RPMI7951 (cell line): Measurements from ENCODE around the gene CIB1. TPM values are rescaled to one million over a fixed set of nuclear protein-coding genes. Genes with fewer than 3 reads are reported as not detected.
"Not testable (repeated sequence)": the region's sequence is repeated elsewhere in the genome, so short reads cannot be mapped to it uniquely, and the experiment has no call there.

Source experiments
- DNase-seq: peaks from one replicate; pipeline ENCODE4 v3.0.0-alpha.2; 2012; ENCODE audit warnings: low read depth
- total RNA-seq: library from RNA; depleted of rRNA; stranded (reverse); fragments of >200 nt; shearing (Covaris generic); gene quantifications from 2 replicates; pipeline ENCODE4 v1.2.3, GENCODE V29; 2014; rRNA removed

Gene CIB1
- total RNA-seq, 1 experiment from 2014 or later, result 86.9 TPM

- no peak for DNase-seq
These were observed 40.6 kb downstream of the CIB1 start for GRCh38 chr15:90192961-90193786.

DNA sequence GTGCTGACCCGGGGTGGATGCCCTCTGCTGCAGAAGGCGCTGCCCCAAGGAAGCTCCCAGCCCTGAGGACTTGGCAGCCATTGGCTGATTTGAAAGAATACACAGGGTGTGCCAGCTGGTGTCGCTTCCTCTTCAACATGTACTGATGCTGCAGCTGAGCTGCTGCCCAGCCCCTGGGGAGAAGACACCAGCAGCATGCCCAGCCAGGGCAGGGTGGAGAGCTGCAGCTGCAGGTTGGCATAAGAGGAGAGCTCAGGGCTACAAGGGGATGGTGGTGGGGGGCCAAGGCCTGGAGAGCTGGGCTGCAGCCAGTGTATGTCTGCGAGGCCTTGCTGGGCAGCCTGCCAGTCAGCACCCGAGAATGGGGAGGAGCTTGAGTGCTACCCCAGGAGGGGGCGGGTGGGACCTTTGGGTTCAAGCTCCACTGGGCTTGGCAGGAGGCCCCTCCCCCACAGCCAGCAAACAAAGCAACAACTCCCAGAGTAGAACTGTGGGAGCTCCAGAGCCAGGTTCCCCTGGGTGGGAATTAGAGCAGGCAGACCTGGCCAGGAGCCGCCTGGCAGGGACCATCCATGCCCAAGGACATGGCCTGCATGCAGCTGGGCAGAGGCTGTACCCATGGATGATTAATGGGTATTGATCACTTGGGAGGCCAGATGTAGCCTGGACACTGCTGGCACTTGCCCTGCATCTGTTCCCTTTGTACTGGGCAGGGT, 41.8 kb downstream of the CIB1 start:
- DNase-seq, result peak; percentile 49

DNA sequence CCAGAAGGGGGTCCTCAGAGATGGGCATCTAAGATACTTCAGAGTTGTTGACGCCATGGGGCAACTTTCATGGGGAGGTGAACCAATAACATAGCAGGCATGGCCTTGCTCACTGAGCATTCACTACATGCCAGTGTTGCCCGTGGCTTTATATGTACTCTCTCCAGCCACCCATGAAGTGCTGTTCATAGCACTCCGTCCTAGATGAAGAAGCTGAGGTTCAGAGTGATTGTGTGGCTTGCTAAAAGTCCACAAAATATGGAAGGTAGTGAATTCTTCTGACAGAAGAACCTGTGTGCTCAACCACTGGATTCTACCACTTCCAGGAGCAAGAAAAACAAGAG, 42.4 kb downstream of the CIB1 start:
- DNase-seq, result no peak

GRCh38 chr15:90190606-90191343, 43.0 kb downstream of the CIB1 start:
- no peak for DNase-seq

GRCh38 chr15:90189781-90190467, 43.8 kb downstream of the CIB1 start:
- no peak for DNase-seq

- no peak for DNase-seq
These were observed 44.6 kb downstream of the CIB1 start for GRCh38 chr15:90188914-90189748.

DNA sequence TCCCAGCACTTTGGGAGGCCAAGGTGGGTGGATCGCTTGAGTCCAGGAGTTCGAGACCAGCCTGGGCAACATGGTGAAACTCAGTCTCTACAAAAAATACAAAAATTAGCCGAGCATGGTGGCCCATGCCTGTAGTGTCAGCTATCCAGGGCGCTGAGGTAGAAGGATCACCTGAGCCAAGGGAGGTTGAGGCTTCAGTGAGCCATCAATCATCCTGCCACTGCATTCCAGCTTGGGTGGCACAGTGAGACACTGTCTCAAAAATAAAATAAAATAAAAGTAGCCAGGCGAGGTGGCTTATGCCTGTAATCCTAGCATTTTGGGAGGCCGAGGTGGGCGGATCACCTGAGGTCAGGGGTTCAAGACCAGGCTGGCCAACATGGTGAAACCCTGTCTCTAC, 45.7 kb downstream of the CIB1 start:
- DNase-seq, result not testable (repeated sequence)

GRCh38 chr15:90187257-90187868, 46.4 kb downstream of the CIB1 start:
- DNase-seq, result no peak

- DNase-seq, result peak; percentile 68
These were observed 48.7 kb downstream of the CIB1 start for GRCh38 chr15:90184786-90185704.

- peak; percentile 77 for DNase-seq
These were observed 49.5 kb downstream of the CIB1 start for GRCh38 chr15:90184119-90184785.

- no peak for DNase-seq
These were observed 52.0 kb downstream of the CIB1 start for GRCh38 chr15:90181776-90182175.

Other genes starting within 250 kb of the CIB1 start
- 5.5 and 5.6 TPM in 2 replicates for gene ZNF710, start 232.6 kb downstream of the CIB1 start, total RNA-seq
- gene IDH2, start 131.5 kb downstream of the CIB1 start, total RNA-seq, result 90.6 and 95.5 TPM in 2 replicates
- gene SEMA4B, start 32.6 kb downstream of the CIB1 start, total RNA-seq, result 18.1 and 20.9 TPM in 2 replicates
- gene GDPGP1, start 268 bp upstream of the CIB1 start, total RNA-seq, result 4.3 and 5.9 TPM in 2 replicates
- gene TTLL13, start 15.6 kb upstream of the CIB1 start, total RNA-seq, result not detected in 2 replicates
- gene NGRN, start 31.7 kb upstream of the CIB1 start, total RNA-seq, result 80.3 and 83.4 TPM in 2 replicates
- 2.9 and 3.7 TPM in 2 replicates for gene ZNF774, start 118.3 kb upstream of the CIB1 start, total RNA-seq
- gene IQGAP1, start 154.3 kb upstream of the CIB1 start, total RNA-seq, result 234 and 273 TPM in 2 replicates